SK-N-SH (cell line): ENCODE measurements around the gene ACAP3. TPM values are rescaled to one million over a fixed set of nuclear protein-coding genes. Genes with fewer than 3 reads are reported as not detected.

ENCODE experiments used
- CTCF ChIA-PET: fragments of 300-600, 350-600 bp; formaldehyde crosslinking; extraction: SDS; loops from one replicate; lab custom pipeline; 2021; lab: Yijun Ruan, JAX
- POLR2A ChIA-PET: fragments of 350-600 bp; sonication (Branson Sonifier 250); formaldehyde crosslinking; extraction: SDS; loops from one replicate; lab custom pipeline; 2020; ENCODE audit warnings: antibody characterized with exemption, inconsistent platforms; lab: Yijun Ruan, JAX
- DNase-seq: peaks from one replicate; pipeline ENCODE4 v3.0.0; 2012
- H2AFZ ChIP-seq: fragments of 200-600 bp; sonication (generic); 2 replicates; pipeline ENCODE4 v1.8.1; 2016; ENCODE audit warnings: antibody characterized with exemption, mild to moderate bottlenecking, low read depth
- H3F3A ChIP-seq: fragments of 200-600 bp; sonication (generic); replicated peaks from 2 replicates; pipeline ENCODE3; 2016; ENCODE audit warnings: antibody characterized with exemption, mild to moderate bottlenecking; ENCODE audit not compliant: insufficient read depth
- H3K27ac ChIP-seq, 2 experiments: fragments of 200-500 bp in 1 of 2; fragments of 200-600 bp in 1 of 2; sonication (Bioruptor generic) in 1 of 2; sonication (generic), shearing (Covaris generic) in 1 of 2; 2 replicates each; pipeline versions ENCODE4 v1.5.1 to v1.6.1; 2014 to 2016; ENCODE audit warnings: low read depth in 2 of 2, inconsistent platforms in 1 of 2, low read length in 1 of 2, mild to moderate bottlenecking in 1 of 2, mixed read lengths in 1 of 2
- H3K27me3 ChIP-seq: fragments of 200-600 bp; sonication (generic), shearing (Covaris generic); 2 replicates; pipeline ENCODE4 v1.6.1; 2016; ENCODE audit warnings: mixed run types; ENCODE audit not compliant: insufficient read depth
- H3K36me3 ChIP-seq, 2 experiments: fragments of 200-500 bp in 1 of 2; fragments of 200-600 bp in 1 of 2; sonication (Bioruptor generic) in 1 of 2; sonication (generic) in 1 of 2; replicated peaks in 1 of 2; 2 replicates each; pipeline versions ENCODE3 to v1.5.1; 2014 to 2016; ENCODE audit warnings: low read length in 1 of 2, mild to moderate bottlenecking in 1 of 2; ENCODE audit not compliant: insufficient read depth in 2 of 2, control insufficient read depth in 1 of 2
- H3K4me1 ChIP-seq, 2 experiments: fragments of 200-500 bp in 1 of 2; fragments of 200-600 bp in 1 of 2; sonication (Bioruptor generic) in 1 of 2; sonication (generic), shearing (Covaris generic) in 1 of 2; 2 replicates each; pipeline versions ENCODE4 v1.5.1 to v1.6.1; 2014 to 2016; ENCODE audit warnings: low read depth in 1 of 2, low read length in 1 of 2, mixed run types in 1 of 2; ENCODE audit not compliant: insufficient read depth in 2 of 2, control insufficient read depth in 1 of 2
- H3K4me2 ChIP-seq: fragments of 200-600 bp; sonication (generic), shearing (Covaris generic); 2 replicates; pipeline ENCODE4 v1.6.1; 2017; ENCODE audit warnings: mixed run types
- H3K4me3 ChIP-seq, 2 experiments: fragments of 200-500 bp in 1 of 2; fragments of 200-600 bp in 1 of 2; sonication (Bioruptor generic) in 1 of 2; sonication (generic), shearing (Covaris generic) in 1 of 2; 2 replicates each; pipeline versions ENCODE4 v1.5.1 to v1.8.1; 2014 to 2016; ENCODE audit warnings: low read depth in 2 of 2, inconsistent platforms in 1 of 2, low read length in 1 of 2, mild to moderate bottlenecking in 1 of 2, mixed read lengths in 1 of 2, moderate library complexity in 1 of 2
- H3K79me2 ChIP-seq: fragments of 200-600 bp; sonication (generic); 2 replicates; pipeline ENCODE4 v1.8.1; 2017; ENCODE audit warnings: mild to moderate bottlenecking; ENCODE audit not compliant: insufficient read depth
- H3K9ac ChIP-seq: fragments of 200-600 bp; sonication (generic); 2 replicates; pipeline ENCODE4 v1.6.1; 2017; ENCODE audit warnings: mixed run types
- H3K9me2 ChIP-seq: fragments of 200-600 bp; sonication (generic); 2 replicates; pipeline ENCODE4 v1.6.1; 2017; ENCODE audit warnings: mixed run types
- H3K9me3 ChIP-seq: fragments of 200-600 bp; sonication (generic); 2 replicates; pipeline ENCODE4 v1.6.1; 2017; ENCODE audit warnings: mixed run types, mild to moderate bottlenecking, moderate library complexity
- H4K20me1 ChIP-seq: fragments of 200-600 bp; sonication (generic); 2 replicates; pipeline ENCODE4 v1.6.1; 2017; ENCODE audit warnings: mild to moderate bottlenecking, mixed run types; ENCODE audit not compliant: insufficient read depth
- CHD2 ChIP-seq: fragments of 150-350 bp; IDR thresholded peaks from 2 replicates; pipeline ENCODE4 v1.6.1; 2018; ENCODE audit warnings: low read length; ENCODE audit not compliant: partially characterized antibody
- FOXM1 ChIP-seq: IDR thresholded peaks from 2 replicates; pipeline ENCODE4 v1.4.0; 2012; ENCODE audit warnings: low read depth, mild to moderate bottlenecking
- TCF12 ChIP-seq: IDR thresholded peaks from 2 replicates; pipeline ENCODE4 v1.4.0; 2012
- USF2 ChIP-seq: fragments of 150-350 bp; IDR thresholded peaks from 2 replicates; pipeline ENCODE4 v1.6.1; 2017; ENCODE audit warnings: antibody characterized with exemption, low read length, low read depth, borderline replicate concordance
- WGBS: methylation state at CpG from one replicate; pipeline ENCODE4 v1.1.6; 2017; ENCODE audit warnings: low lambda C conversion rate; 5-methylcytosine and 5-hydroxymethylcytosine counted together
- polyA plus RNA-seq, 3 experiments: library from polyadenylated mRNA; depleted of rRNA; stranded (reverse); fragments of >200 nt; gene quantifications; 2 replicates each; pipeline ENCODE4 v1.2.3, GENCODE V29; 2012

The ACAP3 gene
- polyA plus RNA-seq, 1 of the 3 experiments (the other 2 are of a cell fraction), result 51.7 TPM

GRCh38 chr1:1287288-1288110, 20.2 kb downstream of the ACAP3 start:
- CTCF ChIA-PET, result interaction anchor here (0.6 to 2.2 kb wide), 6 partner anchors 12 to 303 kb away, joined by 3 to 6 read pairs (median 4); no protein-coding TSS in a partner anchor
- H3K9me3 ChIP-seq, result no peaks in the 10 kb centered on the region

GRCh38 chr1:1286313-1287261, 21.1 kb downstream of the ACAP3 start:
- CTCF ChIA-PET, result interaction anchor here (0.6 to 2.2 kb wide), 8 partner anchors 8 to 302 kb away, joined by 3 to 6 read pairs (median 4); no protein-coding TSS in a partner anchor
- H3K9me3 ChIP-seq, result no peaks in the 10 kb centered on the region
- 48% methylated on average over 11 of the region's 50 CpGs for WGBS
- TF ChIP-seq TCF12, result no peak
- TF ChIP-seq, all 33 proteins: peak for 0
- Histone ChIP-seq H3F3A (no peaks in the 10 kb centered on the region), H3K9me2 (no peaks in the 10 kb centered on the region), H3K4me1 (peaks cover 0 to 11% of the 10 kb centered on the region in 2 experiments; a peak in 1 of 4 replicates), H4K20me1 (no peaks in the 10 kb centered on the region), H3K27ac (no peak overlapping the region), H3K9ac (no peak overlapping the region), H3K4me2 (no peak overlapping the region), H3K79me2 (no peaks in the 10 kb centered on the region), H3K27me3 (no peaks in the 10 kb centered on the region), H3K4me3 (no peak overlapping the region), H3K36me3 (no peaks in the 10 kb centered on the region), H2AFZ (no peak overlapping the region)
- DNase-seq, result no peak
- POLR2A ChIA-PET, result interaction anchor here (1.0 kb wide), 1 partner anchor 13 kb away, joined by 3 read pairs; the partner anchor contains the start of gene UBE2J2

More at GRCh38 chr1:1287288-1288110, 20.2 kb downstream of the ACAP3 start:
- H3F3A ChIP-seq, result no peaks in the 10 kb centered on the region
- H3K27ac ChIP-seq, result no peak overlapping the region
- no peaks in the 10 kb centered on the region for H4K20me1 ChIP-seq
- H3K4me3 ChIP-seq, result no peak overlapping the region
- no peak for TF ChIP-seq FOXM1
- no peak for TF ChIP-seq CHD2
- TF ChIP-seq USF2, result no peak
- no peak overlapping the region for H3K4me2 ChIP-seq
- WGBS, result 60% methylated on average over 3 of the region's 46 CpGs
- peaks cover 0 to 6% of the 10 kb centered on the region in 2 experiments; a peak in 1 of 4 replicates for H3K4me1 ChIP-seq
- no peaks in the 10 kb centered on the region for H3K36me3 ChIP-seq
- POLR2A ChIA-PET, result interaction anchor here (1.0 kb wide), 1 partner anchor 14 kb away, joined by 3 read pairs; the partner anchor contains the start of gene UBE2J2
- H2AFZ ChIP-seq, result no peak overlapping the region
- no peak overlapping the region for H3K9ac ChIP-seq
- no peak for DNase-seq
- no peaks in the 10 kb centered on the region for H3K27me3 ChIP-seq
- H3K79me2 ChIP-seq, result no peaks in the 10 kb centered on the region
- H3K9me2 ChIP-seq, result no peaks in the 10 kb centered on the region
